ENCODE data around the gene A3GALT2. TPM values are rescaled to one million over a fixed set of nuclear protein-coding genes. Genes with fewer than 3 reads are reported as not detected.

Gene A3GALT2
- total RNA-seq, 1 experiment from 2014 or later, result not detected

- POLR2A ChIA-PET, result interaction anchor here (0.5 kb wide), 1 partner anchor 47 kb away, joined by 3 read pairs; no protein-coding TSS in a partner anchor
- H3K9me3 ChIP-seq (ENCODE audit: control insufficient read depth, insufficient read depth, low read depth, low read length), result no peaks in the 10 kb centered on the region
- BruUV-seq (replicated peaks), result no TSS peak
- TF ChIP-seq, protein P1, sequence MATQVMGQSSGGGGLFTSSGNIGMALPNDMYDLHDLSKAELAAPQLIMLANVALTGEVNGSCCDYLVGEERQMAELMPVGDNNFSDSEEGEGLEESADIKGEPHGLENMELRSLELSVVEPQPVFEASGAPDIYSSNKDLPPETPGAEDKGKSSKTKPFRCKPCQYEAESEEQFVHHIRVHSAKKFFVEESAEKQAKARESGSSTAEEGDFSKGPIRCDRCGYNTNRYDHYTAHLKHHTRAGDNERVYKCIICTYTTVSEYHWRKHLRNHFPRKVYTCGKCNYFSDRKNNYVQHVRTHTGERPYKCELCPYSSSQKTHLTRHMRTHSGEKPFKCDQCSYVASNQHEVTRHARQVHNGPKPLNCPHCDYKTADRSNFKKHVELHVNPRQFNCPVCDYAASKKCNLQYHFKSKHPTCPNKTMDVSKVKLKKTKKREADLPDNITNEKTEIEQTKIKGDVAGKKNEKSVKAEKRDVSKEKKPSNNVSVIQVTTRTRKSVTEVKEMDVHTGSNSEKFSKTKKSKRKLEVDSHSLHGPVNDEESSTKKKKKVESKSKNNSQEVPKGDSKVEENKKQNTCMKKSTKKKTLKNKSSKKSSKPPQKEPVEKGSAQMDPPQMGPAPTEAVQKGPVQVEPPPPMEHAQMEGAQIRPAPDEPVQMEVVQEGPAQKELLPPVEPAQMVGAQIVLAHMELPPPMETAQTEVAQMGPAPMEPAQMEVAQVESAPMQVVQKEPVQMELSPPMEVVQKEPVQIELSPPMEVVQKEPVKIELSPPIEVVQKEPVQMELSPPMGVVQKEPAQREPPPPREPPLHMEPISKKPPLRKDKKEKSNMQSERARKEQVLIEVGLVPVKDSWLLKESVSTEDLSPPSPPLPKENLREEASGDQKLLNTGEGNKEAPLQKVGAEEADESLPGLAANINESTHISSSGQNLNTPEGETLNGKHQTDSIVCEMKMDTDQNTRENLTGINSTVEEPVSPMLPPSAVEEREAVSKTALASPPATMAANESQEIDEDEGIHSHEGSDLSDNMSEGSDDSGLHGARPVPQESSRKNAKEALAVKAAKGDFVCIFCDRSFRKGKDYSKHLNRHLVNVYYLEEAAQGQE (IDR thresholded peaks at IDR 0.05; ENCODE audit: insufficient read depth in 1 of 2, low read depth in 2 of 2, low read length in 1 of 2), result no peak
- TF ChIP-seq CTCF (IDR thresholded peaks at IDR 0.05) (no peak), SIN3A (IDR thresholded peaks at IDR 0.05; ENCODE audit: borderline replicate concordance, insufficient read depth, low read depth, low read length) (no peak)
- no peak overlapping the region for H3K4me3 ChIP-seq (ENCODE audit: low read depth in 2 of 2, low read length in 2 of 2)
- CTCF ChIA-PET, result no interaction called here
- H3K36me3 ChIP-seq (ENCODE audit: control insufficient read depth, insufficient read depth, low read length), result no peaks in the 10 kb centered on the region
- DNase-seq (ENCODE audit: low read depth, low spot score) (no peak), ATAC-seq (no peak)
- no peak overlapping the region for H3K27ac ChIP-seq (ENCODE audit: low read length)
- H3K27me3 ChIP-seq (ENCODE audit: control insufficient read depth, insufficient read depth, low read length), result no peaks in the 10 kb centered on the region
- in situ Hi-C loops (cut with HindIII; ENCODE audit: low pct_unique_long_range_greater_than_20kb, low sequenced_read_pairs) (no loop called here), intact Hi-C loops (cut with micrococcal nuclease; ENCODE audit: unreplicated experiment) (no loop called here)
- H3K4me1 ChIP-seq (ENCODE audit: control insufficient read depth, insufficient read depth, low read length), result no peaks in the 10 kb centered on the region
Observed at GRCh38 chr1:33268457-33268856, 52.4 kb downstream of the A3GALT2 start.

DNA sequence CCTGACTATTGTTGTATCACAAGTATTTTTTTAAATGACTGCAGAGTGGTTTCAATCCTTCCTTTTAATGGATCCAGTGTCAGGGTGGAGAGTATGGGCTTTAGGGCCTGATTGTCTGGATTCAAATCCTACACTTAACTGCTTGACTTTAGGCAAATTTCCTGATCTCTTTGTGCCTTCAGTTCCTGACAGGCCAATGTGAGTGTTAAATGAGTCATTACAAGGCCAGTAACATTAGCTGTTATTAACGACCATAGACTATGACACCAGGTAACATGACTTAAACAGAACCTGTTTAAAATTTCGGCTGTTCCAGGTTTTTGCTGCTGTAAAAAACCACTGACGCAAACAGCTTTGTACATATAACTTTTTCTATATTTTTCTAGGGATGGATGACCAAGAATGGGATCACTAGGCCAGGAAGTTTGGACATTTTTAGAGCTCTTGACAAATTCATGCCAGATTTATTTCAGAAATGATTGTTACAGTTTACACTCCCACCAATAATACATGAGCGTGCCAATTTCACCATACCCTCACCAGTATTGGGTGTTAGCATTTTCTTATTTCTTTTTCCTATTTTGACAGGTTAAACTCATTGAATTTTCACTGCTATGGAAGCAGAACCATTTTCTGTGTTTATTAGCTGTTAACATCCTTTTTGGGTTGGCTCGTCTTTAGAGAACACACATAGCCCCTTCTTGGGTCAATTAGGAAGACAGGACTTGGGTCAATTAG, 53.3 kb downstream of the A3GALT2 start:
- intact Hi-C loops (cut with micrococcal nuclease; ENCODE audit: unreplicated experiment), result no loop called here
- no peaks in the 10 kb centered on the region for H3K9me3 ChIP-seq (ENCODE audit: control insufficient read depth, insufficient read depth, low read depth, low read length)
- no peak overlapping the region for H3K27ac ChIP-seq (ENCODE audit: low read length)
- in situ Hi-C loops (cut with HindIII; ENCODE audit: low pct_unique_long_range_greater_than_20kb, low sequenced_read_pairs), result no loop called here
- no peak overlapping the region for H3K4me3 ChIP-seq (ENCODE audit: low read depth in 2 of 2, low read length in 2 of 2)
- ChIA-PET CTCF (no interaction called here), POLR2A (interaction anchor here (0.5 kb wide), 1 partner anchor 48 kb away, joined by 3 read pairs; no protein-coding TSS in a partner anchor)
- no peak for DNase-seq (ENCODE audit: low read depth, low spot score)
- no peaks in the 10 kb centered on the region for H3K27me3 ChIP-seq (ENCODE audit: control insufficient read depth, insufficient read depth, low read length)
- H3K36me3 ChIP-seq (ENCODE audit: control insufficient read depth, insufficient read depth, low read length), result no peaks in the 10 kb centered on the region
- no peak for ATAC-seq
- TF ChIP-seq TCF7L2 (IDR thresholded peaks at IDR 0.05; ENCODE audit: low read depth, low read length) (no peak), SIN3A (IDR thresholded peaks at IDR 0.05; ENCODE audit: borderline replicate concordance, insufficient read depth, low read depth, low read length) (no peak), POLR2AphosphoS5 (IDR thresholded peaks at IDR 0.05; ENCODE audit: low read depth, low read length) (no peak), CTCF (IDR thresholded peaks at IDR 0.05) (no peak)
- TF ChIP-seq, protein P1 (IDR thresholded peaks at IDR 0.05; ENCODE audit: insufficient read depth in 1 of 2, low read depth in 2 of 2, low read length in 1 of 2), result no peak
- BruUV-seq (replicated peaks), result TSS peak; percentile 37
- H3K4me1 ChIP-seq (ENCODE audit: control insufficient read depth, insufficient read depth, low read length), result no peaks in the 10 kb centered on the region
